GM06990 (cell line): Measurements from ENCODE around the gene SAP30BP.

Experiments
- DNase-seq: peaks from one replicate; pipeline ENCODE4 v3.0.0-alpha.2; 2011; ENCODE audit not compliant: insufficient read length; ENCODE audit errors: extremely low read depth
- H3K27me3 ChIP-seq: replicated peaks from 2 replicates; pipeline ENCODE4 v1.6.0; 2011; ENCODE audit warnings: low read length; ENCODE audit not compliant: control insufficient read depth, insufficient read depth
- H3K36me3 ChIP-seq: 2 replicates; pipeline ENCODE4 v1.5.1; 2011; ENCODE audit warnings: low read length; ENCODE audit not compliant: control insufficient read depth, insufficient read depth
- H3K4me3 ChIP-seq: replicated peaks from 2 replicates; pipeline ENCODE4 v1.5.1; 2011; ENCODE audit warnings: low read depth, mild to moderate bottlenecking, control low read depth, low read length
- TF ChIP-seq, protein P1 (sequence below): IDR thresholded peaks from 2 replicates; pipeline ENCODE4 v1.5.1; 2011; ENCODE audit warnings: low read length, control low read depth, mild to moderate bottlenecking, inconsistent platforms; ENCODE audit not compliant: insufficient read depth, poor library complexity, severe bottlenecking

The SAP30BP gene

GRCh38 chr17:75622771-75623273 lies 44.3 kb upstream of the SAP30BP start:
- DNase-seq, result no peak
- TF ChIP-seq, protein P1, sequence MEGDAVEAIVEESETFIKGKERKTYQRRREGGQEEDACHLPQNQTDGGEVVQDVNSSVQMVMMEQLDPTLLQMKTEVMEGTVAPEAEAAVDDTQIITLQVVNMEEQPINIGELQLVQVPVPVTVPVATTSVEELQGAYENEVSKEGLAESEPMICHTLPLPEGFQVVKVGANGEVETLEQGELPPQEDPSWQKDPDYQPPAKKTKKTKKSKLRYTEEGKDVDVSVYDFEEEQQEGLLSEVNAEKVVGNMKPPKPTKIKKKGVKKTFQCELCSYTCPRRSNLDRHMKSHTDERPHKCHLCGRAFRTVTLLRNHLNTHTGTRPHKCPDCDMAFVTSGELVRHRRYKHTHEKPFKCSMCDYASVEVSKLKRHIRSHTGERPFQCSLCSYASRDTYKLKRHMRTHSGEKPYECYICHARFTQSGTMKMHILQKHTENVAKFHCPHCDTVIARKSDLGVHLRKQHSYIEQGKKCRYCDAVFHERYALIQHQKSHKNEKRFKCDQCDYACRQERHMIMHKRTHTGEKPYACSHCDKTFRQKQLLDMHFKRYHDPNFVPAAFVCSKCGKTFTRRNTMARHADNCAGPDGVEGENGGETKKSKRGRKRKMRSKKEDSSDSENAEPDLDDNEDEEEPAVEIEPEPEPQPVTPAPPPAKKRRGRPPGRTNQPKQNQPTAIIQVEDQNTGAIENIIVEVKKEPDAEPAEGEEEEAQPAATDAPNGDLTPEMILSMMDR, result no peak
- H3K36me3 ChIP-seq, result no peaks in the 10 kb centered on the region
- no peak overlapping the region for H3K4me3 ChIP-seq
- H3K27me3 ChIP-seq, result no peaks in the 10 kb centered on the region

DNA sequence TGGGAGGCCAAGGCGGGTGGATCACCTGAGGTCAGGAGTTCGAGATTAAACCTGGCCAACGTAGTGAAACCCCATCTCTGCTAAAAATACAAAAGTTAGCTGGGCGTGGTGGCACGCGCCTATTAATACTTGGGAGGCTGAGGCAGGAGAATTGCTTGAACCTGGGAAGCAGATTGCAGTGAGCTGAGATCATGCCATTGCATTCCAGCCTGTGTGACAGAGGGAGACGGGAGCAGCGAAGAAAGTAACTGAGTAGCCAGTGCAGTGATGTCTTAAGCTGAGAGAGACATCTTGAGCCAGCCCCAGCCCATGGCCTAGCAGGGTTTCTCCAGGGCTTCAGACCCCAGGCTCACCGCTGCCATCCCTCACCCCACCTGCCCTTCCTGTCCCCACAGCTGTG lies 43.8 kb upstream of the SAP30BP start:
- DNase-seq, result no peak
- no peak overlapping the region for H3K4me3 ChIP-seq
- H3K27me3 ChIP-seq, result no peaks in the 10 kb centered on the region
- TF ChIP-seq, protein P1, result no peak
- H3K36me3 ChIP-seq, result no peaks in the 10 kb centered on the region

GRCh38 chr17:75624021-75624420 lies 43.1 kb upstream of the SAP30BP start:
- Histone ChIP-seq H3K27me3 (no peaks in the 10 kb centered on the region), H3K4me3 (no peak overlapping the region), H3K36me3 (no peaks in the 10 kb centered on the region)
- TF ChIP-seq, protein P1, result no peak
- no peak for DNase-seq

GRCh38 chr17:75624714-75625345 lies 42.3 kb upstream of the SAP30BP start:
- Histone ChIP-seq H3K36me3 (peaks cover 3% of the 10 kb centered on the region), H3K4me3 (no peak overlapping the region), H3K27me3 (no peaks in the 10 kb centered on the region)
- DNase-seq, result no peak
- TF ChIP-seq, protein P1, result no peak

- no peaks in the 10 kb centered on the region for H3K27me3 ChIP-seq
- H3K4me3 ChIP-seq, result no peak overlapping the region
- peaks cover 6% of the 10 kb centered on the region for H3K36me3 ChIP-seq
- DNase-seq, result no peak
- TF ChIP-seq, protein P1, result peak; percentile 87
Measured at GRCh38 chr17:75625813-75626486, 41.2 kb upstream of the SAP30BP start.
